Parathyroid adenoma (tissue), 2 donors: Measurements from ENCODE around the gene PYM1.

ENCODE experiments used
- H2AFZ ChIP-seq: fragments of 300-600 bp; sonication (generic); one replicate; pipeline ENCODE4 v1.7.0; 2017; ENCODE audit warnings: antibody characterized with exemption, mild to moderate bottlenecking
- H3K27ac ChIP-seq: fragments of 300-600 bp; sonication (generic); one replicate; pipeline ENCODE4 v1.7.0; 2017
- H3K27me3 ChIP-seq: fragments of 300-600 bp; sonication (generic); one replicate; pipeline ENCODE4 v1.7.0; 2017; ENCODE audit warnings: low read length; ENCODE audit not compliant: control insufficient read depth, insufficient read depth
- H3K36me3 ChIP-seq: fragments of 300-600 bp; sonication (generic); one replicate; pipeline ENCODE4 v1.7.0; 2017; ENCODE audit warnings: low read length; ENCODE audit not compliant: control insufficient read depth, insufficient read depth
- H3K4me1 ChIP-seq: fragments of 300-600 bp; sonication (generic); one replicate; pipeline ENCODE4 v1.7.0; 2017; ENCODE audit warnings: control low read depth
- H3K4me2 ChIP-seq: fragments of 300-600 bp; sonication (generic); one replicate; pipeline ENCODE4 v1.7.0; 2017; ENCODE audit warnings: low read length
- H3K4me3 ChIP-seq: fragments of 300-600 bp; sonication (generic); one replicate; pipeline ENCODE4 v1.7.0; 2017; ENCODE audit warnings: low read depth, low read length
- H3K79me2 ChIP-seq: fragments of 300-600 bp; sonication (generic); one replicate; pipeline ENCODE4 v1.7.0; 2017; ENCODE audit warnings: control low read depth
- H3K9ac ChIP-seq: fragments of 300-600 bp; sonication (generic); one replicate; pipeline ENCODE4 v1.7.0; 2017; ENCODE audit warnings: mild to moderate bottlenecking
- H3K9me3 ChIP-seq: fragments of 300-600 bp; sonication (generic); one replicate; pipeline ENCODE4 v1.7.0; 2017; ENCODE audit warnings: low read length; ENCODE audit not compliant: control insufficient read depth
- CTCF ChIP-seq: fragments of 300-600 bp; sonication (generic); IDR thresholded peaks from one replicate; pipeline ENCODE4 v1.7.0; 2017; ENCODE audit warnings: antibody characterized with exemption, mild to moderate bottlenecking
- donor health status: primary hyperparathyroidism.

PYM1 gene

DNA sequence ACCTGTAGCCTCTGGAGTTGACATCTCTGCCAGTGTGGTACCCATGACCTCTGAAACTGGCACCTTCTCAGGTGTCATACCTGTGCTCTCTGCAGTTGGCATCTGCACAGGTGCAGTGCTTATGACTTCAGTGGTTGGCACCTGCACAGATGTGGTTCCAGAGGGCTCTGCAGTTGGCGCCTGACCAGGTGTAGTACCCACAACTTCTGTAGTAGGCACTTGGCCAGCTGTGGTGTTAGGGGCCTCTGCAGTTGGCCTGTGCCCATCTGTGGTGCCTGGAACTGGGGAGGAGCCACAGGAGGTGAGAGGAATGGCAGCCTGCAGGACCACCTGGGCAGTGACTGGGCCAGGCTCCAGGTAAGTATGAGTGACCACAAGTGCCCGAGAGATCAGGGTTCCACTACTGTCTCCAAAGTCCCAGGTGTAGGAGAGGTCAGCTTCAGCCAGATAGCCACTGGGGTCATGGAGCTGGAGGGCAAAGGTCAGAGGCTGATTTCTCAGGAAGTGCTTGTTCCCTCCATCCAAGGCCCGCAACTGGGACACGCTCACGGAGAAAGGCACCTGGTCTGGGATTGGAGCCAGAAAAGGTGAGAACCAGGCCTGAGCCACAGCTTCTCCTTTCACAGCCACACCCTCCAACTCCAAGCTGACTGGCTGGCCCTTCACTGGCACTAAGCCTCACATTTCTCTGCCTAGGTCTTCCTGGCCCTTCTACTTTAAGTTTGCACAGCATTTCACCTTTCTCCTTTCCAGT is 29.6 kb upstream of the PYM1 start:
- H3K36me3 ChIP-seq = no peaks in the 10 kb centered on the region
- H3K4me1 ChIP-seq = peaks cover 7% of the 10 kb centered on the region
- no peaks in the 10 kb centered on the region for H3K9me3 ChIP-seq
- no peaks in the 10 kb centered on the region for H3K27me3 ChIP-seq
- no peaks in the 10 kb centered on the region for H3K79me2 ChIP-seq
- H3K9ac ChIP-seq = no peak overlapping the region
- peak overlapping the region; percentile 20 for H3K27ac ChIP-seq
- no peak overlapping the region for H3K4me2 ChIP-seq
- H3K4me3 ChIP-seq = no peak overlapping the region
- TF ChIP-seq CTCF = no peak
- peak overlapping the region; percentile 51 for H2AFZ ChIP-seq

DNA sequence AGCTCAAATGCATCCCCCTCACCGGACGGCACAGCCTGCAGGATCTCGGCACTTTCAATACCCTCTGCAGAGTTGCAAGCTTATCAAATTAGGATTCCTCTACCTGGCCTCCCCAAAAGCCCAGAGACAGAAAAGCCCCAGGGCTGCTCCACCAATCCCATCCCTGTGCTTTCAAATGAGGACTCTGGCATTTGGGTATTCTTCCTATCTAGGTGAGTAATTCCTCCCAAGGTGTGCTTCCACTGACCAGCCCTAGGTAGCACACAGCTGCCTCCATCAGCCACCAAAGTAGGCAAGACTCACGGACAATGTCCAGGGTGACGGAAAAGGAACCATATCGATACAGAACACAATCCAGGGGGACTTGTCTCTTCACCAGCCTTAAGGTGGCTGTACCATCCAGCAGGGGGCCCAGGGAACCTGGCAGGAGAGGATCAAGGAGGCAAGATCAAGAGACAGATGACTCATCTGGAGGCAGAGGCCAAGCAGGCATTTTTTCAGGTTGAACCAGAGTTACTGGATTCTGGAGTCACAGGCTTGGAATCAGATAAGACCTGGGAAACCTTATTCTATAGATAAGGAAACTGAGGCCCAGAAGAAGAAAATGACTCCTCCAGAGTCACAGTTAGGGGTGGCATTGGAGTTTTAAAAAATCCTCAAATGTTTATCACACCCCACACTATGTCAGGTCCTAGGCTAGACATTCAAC is 28.3 kb upstream of the PYM1 start:
- peaks cover 7% of the 10 kb centered on the region for H3K4me1 ChIP-seq
- no peaks in the 10 kb centered on the region for H3K79me2 ChIP-seq
- H3K4me2 ChIP-seq = no peak overlapping the region
- H3K4me3 ChIP-seq = no peak overlapping the region
- H3K27me3 ChIP-seq = no peaks in the 10 kb centered on the region
- H3K36me3 ChIP-seq = no peaks in the 10 kb centered on the region
- H3K9me3 ChIP-seq = no peaks in the 10 kb centered on the region
- H3K9ac ChIP-seq = no peak overlapping the region
- no peak overlapping the region for H2AFZ ChIP-seq
- no peak overlapping the region for H3K27ac ChIP-seq
- TF ChIP-seq CTCF = no peak

GRCh38 chr12:55955344-55955743 is 27.6 kb upstream of the PYM1 start:
- Histone ChIP-seq H3K9ac (no peak overlapping the region), H3K4me3 (no peak overlapping the region), H3K36me3 (no peaks in the 10 kb centered on the region), H2AFZ (no peak overlapping the region), H3K4me1 (peaks cover 7% of the 10 kb centered on the region), H3K4me2 (no peak overlapping the region), H3K79me2 (no peaks in the 10 kb centered on the region), H3K27ac (no peak overlapping the region), H3K9me3 (no peaks in the 10 kb centered on the region), H3K27me3 (no peaks in the 10 kb centered on the region)
- no peak for TF ChIP-seq CTCF

DNA sequence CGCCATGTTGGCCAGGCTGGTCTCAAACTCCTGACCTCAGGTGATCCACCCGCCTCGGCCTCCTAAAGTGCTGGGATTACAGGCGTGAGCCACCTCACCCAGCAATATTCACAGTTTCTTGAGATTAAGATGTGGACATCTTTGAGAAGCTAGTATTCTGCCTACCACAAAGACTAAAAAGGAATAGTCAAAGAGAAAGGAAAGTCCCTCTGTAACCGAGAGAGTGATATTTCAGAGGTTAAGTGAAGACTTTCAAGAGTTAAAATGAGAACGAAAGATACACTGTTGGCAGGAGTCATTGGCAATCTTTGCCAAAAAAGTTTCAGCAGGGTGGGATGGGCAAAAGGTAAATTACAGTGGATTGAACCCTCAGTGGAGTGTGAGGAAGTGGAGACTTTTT is 18.9 kb upstream of the PYM1 start:
- Histone ChIP-seq H3K4me2 (no peak overlapping the region), H3K79me2 (peaks cover 3% of the 10 kb centered on the region), H3K4me3 (no peak overlapping the region), H3K27ac (no peak overlapping the region), H3K27me3 (no peaks in the 10 kb centered on the region), H2AFZ (no peak overlapping the region), H3K9me3 (no peaks in the 10 kb centered on the region), H3K9ac (no peak overlapping the region), H3K4me1 (no peaks in the 10 kb centered on the region), H3K36me3 (no peaks in the 10 kb centered on the region)
- TF ChIP-seq CTCF = no peak
